ENCODE data around the gene PRRC2C.
"Not testable (repeated sequence)": the region's sequence is repeated elsewhere in the genome, so short reads cannot be mapped to it uniquely, and the experiment has no call there.

Gene PRRC2C

DNA sequence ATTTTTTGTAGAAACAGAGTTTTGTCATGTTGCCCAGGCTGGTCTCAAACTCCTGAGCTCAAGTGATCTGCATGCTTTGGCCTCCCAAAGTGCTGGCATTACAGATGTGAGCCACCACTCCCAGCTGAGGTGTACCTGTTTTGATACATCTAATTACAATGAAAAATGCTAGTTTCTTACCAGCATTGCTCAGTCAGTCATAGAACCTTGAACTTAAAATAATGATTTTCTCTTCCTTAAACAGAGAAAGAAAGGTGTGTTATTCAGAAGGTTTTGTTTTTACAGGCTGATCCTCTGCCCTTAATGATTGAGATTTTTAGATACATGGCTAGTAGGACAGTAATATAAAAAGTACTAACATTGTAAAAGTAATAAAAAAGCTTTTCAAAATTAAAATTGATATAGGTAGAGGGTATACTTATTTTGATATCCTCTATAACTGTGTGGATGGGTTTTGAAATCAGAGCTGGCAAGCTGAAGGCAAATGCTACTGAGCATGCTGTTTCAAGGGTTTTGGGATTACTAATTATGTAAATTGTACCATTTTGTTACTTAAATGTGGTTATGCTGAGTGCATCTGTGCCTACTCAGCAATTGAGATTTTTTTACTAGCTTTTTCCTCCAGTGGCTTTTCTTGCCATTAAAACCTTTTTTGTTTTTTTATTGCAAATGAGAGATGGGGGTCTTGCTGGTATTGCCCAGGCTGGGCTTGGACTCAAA is 16.1 kb downstream of the PRRC2C start:
- no peak for DNase-seq

DNA sequence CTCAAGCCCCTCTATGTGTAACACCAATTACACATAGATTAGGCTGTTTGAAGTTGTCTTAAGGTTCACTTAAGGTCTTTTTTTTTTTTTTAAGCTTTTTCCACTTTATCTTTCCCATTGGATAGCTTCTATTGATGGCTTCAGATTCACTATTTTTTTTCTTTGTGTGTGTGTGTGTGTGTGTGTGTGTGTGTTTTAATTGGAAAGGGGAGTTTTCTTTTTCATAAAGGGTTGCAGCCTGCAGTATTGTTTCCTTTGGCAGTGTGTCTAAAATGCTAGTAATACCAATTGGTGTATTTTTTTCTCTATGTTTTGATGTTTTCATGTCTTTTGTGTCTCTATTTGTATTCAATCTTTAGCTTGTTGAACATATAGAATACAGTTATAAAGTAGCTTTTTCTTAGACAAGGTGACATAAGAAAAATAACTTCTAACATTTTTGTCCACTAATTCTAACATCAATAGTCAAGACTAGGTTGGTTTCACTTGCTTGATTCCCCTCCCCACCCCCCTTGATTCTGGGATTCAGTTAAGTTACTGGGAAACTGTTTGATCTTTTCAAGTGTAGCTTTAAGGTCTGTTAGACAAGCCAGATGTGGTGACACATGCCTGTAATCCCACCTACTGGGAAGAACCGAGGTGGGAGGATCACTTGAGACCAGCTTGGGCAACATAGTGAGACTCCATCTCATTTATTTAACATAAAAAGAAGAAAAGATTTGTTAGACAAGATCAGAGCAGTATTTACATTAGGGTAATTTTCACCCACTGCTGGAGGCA is 21.4 kb downstream of the PRRC2C start:
- DNase-seq, result no peak

DNA sequence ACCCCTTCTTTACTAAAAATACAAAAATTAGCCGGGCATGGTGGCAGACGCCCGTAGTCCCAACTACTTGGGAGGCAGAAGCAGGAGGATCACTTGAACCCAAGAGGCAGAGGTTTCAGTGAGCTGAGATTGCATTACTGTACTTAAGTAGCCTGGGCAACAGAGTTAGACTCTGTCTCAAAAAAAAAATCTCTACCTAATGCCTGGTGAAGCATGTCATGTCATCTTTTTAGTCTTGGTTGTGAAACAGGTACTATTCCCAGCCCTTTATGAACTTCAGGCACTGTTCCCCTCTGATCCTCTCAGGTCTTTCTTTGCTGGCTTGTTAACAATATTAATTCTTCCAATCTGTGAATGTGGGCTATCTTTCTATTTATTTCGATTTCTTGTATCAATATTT is 22.1 kb downstream of the PRRC2C start:
- no peak for DNase-seq

DNA sequence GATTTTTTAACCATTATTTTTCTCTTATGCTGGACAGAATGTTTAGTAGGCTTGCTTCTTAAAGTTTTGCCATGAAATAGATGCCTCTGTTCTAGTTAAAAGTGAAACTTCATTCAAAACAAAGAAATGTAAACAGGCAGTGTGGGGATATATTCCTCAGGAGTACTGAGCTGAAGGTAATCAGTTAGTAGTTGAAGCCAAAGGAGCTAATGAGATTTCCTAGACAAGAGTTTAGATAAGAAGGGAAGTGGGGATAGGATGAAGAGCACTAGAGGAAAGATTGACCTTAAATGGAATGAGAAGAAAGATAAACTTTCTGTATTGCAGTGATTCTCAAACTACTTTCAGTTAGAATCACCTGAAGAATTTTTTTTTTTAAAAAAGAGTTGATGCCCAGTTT is 23.9 kb downstream of the PRRC2C start:
- no peak for DNase-seq

DNA sequence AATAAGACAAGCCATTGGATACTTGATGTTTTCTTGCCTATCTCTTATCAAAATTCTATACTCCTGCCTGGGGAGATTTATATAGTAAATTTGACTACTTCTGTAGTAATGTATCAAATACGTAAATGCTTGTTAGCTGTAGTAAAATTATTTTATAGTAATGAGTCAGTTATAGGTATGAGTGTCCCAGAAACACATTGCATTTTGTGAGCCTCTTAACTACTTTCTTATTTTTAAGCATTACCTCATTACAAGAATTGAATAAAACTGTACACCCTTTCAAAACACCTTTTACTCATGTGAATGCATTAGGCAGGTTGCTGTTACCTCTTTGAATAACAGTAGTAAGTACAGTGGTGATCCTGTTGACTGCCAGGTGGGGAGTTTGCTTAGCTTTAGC is 28.4 kb downstream of the PRRC2C start:
- no peak for DNase-seq

DNA sequence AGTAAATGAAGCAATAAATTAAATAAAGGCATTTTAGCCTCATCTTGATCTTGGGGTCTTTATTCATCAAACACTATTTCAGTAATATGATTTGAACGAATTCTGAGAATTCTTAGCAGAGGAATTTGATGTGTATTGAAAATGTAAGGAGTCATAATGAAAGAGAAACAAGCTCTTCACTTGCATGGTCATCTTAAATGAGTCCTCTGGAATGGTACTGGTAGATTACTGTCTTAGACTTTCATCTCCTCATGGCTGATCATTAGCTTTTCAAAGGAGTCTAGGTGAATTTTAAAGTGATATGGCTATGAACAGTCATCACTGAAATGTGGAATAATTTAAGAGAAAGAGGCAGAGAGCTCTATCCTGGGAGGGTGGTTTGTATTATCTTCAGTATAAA is 30.0 kb downstream of the PRRC2C start:
- no peak for DNase-seq

DNA sequence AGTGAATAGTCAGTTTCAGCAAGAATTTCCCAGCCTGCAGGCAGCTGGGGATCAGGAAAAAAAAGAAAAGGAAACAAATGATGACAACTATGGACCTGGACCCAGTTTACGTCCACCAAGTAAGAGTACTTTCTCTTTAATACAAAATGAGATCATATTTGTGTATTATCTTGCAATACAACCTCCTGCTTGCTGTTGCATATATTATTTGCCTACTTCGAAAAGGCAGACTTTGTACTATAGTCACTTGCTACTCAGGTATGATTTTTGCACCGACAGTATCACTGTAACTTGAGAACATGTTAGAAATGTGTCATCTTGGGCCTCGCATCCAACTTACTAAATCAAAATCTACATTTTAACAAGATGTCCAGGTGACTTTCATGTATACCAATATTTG is 30.4 kb downstream of the PRRC2C start:
- no peak for DNase-seq

DNA sequence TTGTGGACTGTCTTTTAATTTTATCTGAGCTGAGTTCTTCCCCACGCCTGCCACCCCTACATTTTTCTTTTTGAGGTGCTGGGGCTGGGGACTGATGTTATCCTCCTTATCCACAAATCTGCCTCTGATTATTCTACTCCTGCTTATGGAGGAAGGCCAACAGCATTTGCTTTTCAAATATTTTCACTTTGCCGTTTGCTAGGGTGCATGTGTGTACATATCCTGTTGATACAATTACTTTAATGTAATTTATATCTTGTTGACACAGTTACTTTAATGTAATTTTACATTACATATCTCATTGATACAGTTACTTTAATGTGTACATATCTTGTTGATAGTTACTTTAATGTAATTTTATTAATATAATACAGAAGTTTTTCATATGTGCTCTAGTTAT is 36.2 kb downstream of the PRRC2C start:
- DNase-seq, result no peak

DNA sequence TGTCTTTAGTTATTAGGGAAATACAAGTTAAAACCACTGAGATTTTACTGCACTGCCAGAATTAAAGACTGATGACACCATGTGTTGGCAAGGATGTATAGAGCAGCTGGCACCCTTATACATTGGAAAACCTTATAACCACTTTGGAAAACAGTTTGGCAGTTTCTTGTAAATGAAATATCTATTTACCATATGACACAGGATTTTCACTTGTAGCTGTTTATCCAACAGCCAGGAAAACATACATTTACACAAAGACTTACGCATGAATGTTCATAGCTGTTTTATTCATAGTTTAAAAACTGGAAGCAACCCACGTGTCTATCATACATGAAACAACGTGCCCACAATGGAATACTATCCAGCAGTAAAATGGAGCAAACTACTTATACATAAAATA is 45.3 kb downstream of the PRRC2C start:
- no peak for DNase-seq

DNA sequence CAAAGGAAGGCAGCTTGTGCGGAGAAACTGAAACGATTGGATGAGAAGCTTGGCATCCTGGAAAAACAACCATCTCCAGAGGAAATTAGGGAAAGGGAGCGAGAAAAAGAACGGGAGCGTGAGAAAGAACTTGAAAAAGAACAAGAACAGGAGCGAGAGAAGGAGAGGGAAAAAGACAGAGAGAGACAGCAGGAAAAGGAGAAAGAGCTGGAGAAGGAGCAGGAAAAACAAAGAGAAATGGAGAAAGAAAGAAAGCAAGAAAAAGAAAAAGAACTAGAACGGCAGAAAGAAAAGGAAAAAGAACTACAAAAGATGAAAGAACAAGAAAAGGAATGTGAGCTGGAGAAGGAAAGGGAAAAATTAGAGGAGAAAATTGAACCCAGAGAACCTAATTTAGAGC is 47.2 kb downstream of the PRRC2C start:
- no peak for DNase-seq

DNA sequence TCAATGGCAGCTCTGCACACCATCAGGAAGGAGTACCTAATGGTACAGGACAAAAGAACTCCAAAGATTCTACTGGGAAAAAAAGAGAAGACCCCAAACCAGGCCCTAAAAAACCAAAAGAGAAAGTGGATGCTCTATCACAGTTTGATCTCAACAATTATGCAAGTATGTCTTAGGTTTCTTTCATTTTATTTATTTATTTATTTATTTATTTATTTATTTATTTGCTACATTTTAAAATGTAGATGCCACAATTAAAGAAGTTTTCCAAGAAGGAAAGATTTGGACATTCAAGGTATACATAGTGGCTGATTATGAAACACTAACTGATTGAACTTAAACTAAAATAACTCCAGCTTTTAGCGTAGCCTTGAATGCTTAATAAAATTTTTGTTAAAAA is 60.2 kb downstream of the PRRC2C start:
- no peak for DNase-seq

DNA sequence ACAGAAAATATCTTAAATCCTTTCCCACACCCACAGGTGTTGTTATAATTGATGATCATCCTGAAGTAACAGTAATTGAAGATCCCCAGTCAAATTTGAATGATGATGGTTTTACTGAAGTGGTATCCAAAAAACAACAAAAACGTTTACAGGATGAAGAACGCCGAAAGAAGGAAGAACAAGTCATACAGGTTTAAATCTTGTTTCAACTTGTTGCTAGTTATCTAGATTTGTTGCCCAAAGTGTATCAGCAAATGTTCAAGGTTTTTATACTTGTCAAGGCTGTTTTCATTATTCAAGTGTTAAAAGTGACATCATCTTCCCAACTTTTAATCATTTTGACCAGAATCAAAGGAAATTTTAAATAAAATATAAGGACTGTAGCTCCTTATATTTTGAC is 64.7 kb downstream of the PRRC2C start:
- DNase-seq, result no peak

DNA sequence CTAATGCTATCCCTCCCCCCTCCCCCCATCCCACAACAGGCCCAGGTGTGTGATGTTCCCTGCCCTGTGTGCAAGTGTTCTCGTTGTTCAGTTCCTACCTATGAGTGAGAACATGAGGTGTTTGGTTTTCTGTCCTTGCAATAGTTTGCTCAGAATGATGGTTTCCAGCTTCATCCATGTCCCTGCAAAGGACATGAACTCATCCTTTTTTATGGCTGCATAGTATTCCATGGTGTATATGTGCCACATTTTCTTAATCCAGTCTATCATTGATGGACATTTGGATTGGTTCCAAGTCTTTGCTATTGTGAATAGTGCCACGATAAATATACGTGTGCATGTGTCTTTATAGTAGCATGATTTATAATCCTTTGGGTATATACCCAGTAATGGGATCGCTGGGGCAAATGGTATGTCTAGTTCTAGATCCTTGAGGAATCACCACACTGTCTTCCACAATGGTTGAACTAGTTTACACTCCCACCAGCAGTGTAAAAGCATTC is 65.3 kb downstream of the PRRC2C start:
- DNase-seq, result not testable (repeated sequence)

DNA sequence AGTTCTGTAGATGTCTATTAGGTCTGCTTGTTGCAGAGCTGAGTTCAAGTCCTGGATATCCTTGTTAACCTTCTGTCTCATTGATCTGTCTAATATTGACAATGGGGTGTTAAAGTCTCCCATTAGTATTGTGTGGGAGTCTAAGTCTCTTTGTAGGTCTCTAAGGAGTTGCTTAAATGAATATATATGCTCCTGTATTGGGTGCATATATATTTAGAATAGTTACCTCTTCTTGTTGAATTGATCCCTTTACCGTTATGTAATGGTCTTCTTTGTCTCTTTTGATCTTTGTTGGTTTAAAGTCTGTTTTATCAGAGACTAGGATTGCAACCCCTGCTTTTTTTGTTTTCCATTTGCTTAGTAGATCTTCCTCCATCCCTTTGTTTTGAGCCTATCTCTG is 68.6 kb downstream of the PRRC2C start:
- not testable (repeated sequence) for DNase-seq

DNA sequence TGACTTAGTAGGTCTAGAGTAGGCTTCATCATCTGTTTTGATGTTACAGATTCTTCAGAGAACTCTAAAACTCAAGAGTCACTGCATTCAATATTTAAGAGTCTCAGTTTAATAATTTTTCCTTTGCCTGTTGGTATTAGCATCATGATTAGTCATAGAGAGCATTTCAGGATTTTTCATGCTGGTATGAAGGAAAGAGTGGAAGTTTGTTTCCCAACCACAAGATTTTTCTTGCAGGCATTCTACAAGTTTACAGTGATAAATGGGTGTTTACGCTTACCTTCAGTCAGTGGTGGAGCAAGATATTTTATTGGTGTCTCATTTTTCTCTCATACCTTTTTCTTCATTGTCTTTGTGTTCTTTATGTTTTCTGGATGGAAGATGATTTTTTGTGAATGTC is 78.3 kb downstream of the PRRC2C start:
- no peak for DNase-seq

DNA sequence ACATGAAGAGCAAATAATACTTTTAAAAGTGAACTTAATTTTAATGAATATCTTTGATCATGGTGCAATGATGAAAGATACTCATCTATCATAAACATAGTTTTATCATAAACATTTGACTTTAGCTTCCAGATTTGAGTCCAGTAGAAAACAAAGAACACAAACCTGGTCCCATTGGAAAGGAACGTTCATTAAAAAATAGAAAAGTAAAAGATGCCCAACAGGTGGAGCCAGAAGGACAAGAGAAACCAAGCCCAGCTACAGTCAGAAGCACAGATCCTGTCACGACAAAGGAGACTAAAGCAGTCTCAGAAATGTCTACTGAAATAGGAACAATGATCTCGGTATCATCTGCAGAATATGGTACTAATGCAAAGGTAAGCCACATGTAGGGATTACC is 81.1 kb downstream of the PRRC2C start:
- no peak for DNase-seq

DNA sequence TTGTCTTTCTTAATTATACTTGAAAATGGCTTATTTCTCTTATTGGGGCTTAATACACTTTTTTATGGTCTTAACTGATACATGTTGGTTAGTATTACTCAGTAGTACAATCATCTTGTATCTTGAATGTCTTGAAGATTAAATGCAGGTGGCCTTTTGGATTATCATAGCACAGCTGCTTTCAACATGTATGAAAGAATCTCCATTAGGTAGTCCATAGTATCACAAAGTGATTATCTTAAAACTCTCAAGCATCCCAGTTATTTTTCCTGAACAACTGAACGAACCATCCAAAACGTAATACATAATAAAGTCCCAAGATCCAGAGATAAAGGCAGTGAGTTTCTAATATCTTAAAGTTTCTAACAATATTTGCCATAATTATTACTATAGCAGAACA is 85.0 kb downstream of the PRRC2C start:
- no peak for DNase-seq

DNA sequence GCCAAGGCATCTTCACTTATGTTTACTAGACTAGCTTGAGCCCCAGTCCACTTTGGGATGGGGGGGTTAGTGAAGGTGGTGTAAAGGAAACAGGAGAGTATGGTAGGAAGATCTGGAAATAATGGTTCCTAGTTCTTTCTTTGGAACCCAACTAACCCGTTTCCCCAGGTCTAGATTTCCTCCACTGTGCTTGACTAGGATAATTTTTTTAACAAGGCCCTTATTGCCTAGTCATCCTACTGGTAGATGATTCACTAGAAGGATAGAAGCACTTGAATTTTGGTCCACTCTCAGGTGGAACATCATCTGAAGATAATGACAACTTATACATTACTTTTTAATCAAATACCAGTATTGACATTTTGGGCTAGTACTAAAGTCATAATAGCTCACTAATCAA is 90.8 kb downstream of the PRRC2C start:
- no peak for DNase-seq

DNA sequence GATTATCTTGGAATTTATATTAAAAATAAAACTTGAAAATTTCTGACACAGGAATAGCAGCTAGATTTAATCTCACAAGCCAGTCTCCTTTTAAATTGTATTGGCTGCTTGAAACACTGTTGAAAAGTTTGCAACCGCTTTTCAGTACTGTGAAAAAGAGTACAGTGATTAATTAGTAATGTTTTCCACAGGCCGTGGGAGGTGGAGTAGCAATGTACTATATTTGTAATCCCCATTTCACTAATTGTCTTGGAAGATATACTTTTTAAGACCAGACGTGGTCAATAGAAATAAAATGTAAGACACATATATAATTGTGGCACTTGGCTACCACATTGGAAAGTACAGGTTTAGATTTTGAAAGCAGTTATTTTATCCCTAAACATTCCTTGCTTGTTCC is 95.9 kb downstream of the PRRC2C start:
- DNase-seq, result no peak

DNA sequence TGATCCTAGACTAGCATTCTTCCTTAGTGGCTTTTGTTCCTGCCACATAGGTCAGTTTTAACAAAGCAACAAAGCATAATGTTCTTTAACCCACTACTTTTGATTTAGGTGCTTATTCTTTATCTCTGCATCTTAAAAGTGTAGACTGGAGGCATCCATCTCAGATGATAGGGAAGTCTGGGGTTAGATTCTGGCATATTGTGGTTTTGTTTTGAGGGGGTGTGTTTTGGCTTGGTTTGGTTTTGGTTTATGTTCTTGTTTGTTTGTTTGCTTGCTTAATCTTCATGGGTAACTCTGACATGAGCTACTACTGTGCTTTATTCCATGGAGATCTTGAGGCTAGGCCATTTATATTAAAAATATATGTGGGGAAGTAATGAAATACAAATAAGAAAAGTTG is 96.4 kb downstream of the PRRC2C start:
- DNase-seq, result no peak

DNA sequence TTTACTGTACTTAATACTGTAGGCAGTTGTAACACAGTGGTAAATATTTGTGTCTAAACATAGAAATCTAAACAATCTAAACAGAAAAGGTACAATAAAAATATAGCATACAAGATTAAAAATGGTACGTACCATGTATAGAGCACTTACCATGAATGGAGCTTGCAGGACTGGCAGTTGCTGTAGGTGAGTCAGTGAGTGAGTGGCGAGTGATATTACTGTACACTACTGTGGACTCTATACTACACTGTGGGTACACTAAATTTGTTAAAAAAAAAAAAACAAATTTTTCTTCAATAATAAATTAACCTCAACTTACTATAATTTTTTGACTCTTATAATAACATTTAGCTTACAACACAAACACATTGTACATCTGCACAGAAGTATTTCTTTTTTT is 97.3 kb downstream of the PRRC2C start:
- DNase-seq, result no peak

DNA sequence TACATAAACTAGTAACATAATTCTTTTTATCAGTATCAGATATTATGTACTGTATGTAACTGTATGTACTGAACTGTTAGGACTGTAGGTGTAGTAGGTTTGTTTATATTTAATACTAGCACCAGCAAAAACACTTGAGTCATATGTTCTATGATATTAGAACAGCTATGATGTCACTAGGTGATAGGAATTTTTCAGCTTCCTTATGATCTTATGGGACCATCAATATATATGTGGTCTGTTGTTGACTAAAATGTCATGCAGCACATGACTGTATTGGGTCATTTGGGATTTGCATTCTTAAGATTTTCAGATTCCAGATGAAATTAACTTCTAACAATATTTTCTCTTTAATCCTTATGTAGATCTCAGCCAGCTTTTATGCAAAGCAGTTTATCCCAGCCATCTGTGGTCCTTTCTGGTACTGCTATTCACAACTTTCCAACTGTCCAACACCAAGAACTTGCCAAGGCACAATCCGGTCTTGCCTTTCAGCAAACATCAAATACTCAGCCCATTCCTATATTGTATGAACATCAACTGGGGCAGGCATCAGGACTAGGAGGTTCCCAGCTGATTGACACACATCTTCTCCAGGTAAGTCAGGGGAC is 98.4 kb downstream of the PRRC2C start:
- no peak for DNase-seq

DNA sequence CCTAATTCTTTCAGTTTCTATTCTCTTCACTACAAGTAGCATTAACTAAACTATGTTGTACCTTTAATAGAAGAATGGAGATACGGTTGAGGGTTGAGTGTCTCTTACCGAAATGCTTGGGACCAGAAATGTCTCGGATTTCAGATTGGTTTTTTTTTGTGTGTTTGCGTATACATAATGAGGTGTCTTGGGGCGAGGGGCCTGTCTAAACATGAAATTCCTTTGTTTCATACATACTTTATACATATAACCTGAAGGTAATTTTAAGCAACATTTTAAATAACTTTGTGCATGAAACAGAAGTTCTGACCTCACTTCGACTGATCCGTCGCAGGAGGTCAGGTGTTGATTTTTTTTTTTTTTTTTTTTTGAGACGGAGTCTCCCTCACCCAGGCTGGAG is 100.4 kb downstream of the PRRC2C start:
- no peak for DNase-seq

DNA sequence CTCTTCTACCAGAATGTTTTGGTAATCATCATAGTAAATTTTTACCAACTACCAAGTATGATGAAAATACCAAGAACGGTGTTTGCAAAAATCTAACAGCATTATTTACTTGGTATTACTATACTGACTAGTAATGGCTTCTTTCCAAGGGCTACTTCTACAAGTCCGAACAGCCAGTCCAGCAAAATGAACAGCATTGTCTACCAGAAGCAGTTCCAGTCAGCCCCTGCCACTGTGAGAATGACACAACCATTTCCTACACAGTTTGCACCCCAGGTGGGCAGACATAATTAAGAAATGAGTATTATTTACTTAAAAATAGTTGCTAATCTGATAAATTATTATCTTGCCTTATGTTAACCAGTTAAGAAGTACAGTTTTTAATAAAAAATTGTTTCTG is 102.9 kb downstream of the PRRC2C start:
- no peak for DNase-seq
